ENCODE results near the gene AMELX.

Gene AMELX

DNA sequence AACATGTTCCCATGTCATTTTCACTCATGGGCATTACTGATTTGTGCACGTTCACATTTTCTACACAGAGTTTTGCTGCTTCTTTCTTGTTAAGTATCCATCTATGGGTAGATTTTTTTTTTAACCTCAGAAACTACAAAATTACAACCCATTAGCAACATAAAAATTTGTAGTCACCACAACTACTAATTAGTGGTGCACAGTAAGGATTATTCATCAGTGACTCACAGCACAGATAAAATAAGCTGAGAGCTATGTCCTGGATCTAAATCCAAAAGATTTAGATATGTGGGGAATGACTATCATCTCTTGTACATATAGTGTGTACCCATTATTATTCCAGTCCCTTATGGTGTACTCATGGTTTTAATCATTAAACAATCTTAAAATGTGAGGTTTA is 19.7 kb upstream of the AMELX start:
- TF ChIP-seq FOXM1 (IDR thresholded peaks at IDR 0.05; ENCODE audit: borderline replicate concordance, low read depth) = no peak

DNA sequence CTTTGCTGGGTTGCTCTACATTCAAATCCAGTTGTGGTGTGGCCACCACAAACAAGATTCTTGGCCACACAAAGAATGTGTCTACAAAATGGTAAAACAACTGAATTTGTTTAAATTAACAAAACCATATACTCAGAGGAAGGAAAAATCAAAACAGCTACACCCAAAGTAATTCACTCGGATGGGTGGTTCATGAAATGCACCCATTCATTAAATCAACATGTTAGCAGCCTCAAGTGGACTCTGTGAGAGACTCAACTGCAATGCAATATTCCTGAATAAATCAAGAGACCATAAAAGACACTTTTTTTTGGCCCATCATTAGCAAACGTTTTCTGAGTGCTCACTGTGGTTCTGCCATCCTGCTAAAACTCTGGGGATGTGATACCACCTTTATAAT is 11.2 kb upstream of the AMELX start:
- TF ChIP-seq YY1 (IDR thresholded peaks at IDR 0.05; ENCODE audit: low read depth) (no peak), TAF1 (IDR thresholded peaks at IDR 0.05; ENCODE audit: low read depth) (no peak), USF1 (IDR thresholded peaks at IDR 0.05) (no peak), CREB1 (IDR thresholded peaks at IDR 0.05; ENCODE audit: low read depth) (no peak), NFIC (IDR thresholded peaks at IDR 0.05) (no peak), TEAD4 (IDR thresholded peaks at IDR 0.05) (no peak), EGR1 (IDR thresholded peaks at IDR 0.05) (no peak)

GRCh38 chrX:11285651-11286050 is 7.6 kb upstream of the AMELX start:
- TF ChIP-seq, protein P1, sequence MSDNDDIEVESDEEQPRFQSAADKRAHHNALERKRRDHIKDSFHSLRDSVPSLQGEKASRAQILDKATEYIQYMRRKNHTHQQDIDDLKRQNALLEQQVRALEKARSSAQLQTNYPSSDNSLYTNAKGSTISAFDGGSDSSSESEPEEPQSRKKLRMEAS (IDR thresholded peaks at IDR 0.05) = no peak
- no peak for TF ChIP-seq TEAD4 (IDR thresholded peaks at IDR 0.05)
- TF ChIP-seq EGR1 (IDR thresholded peaks at IDR 0.05) = no peak
- TF ChIP-seq REST (IDR thresholded peaks at IDR 0.05; ENCODE audit: low read depth) = no peak
- TF ChIP-seq USF1 (IDR thresholded peaks at IDR 0.05) = no peak
- no peak for TF ChIP-seq TCF12 (IDR thresholded peaks at IDR 0.05; ENCODE audit: low read depth)
- TF ChIP-seq ZBTB7A (IDR thresholded peaks at IDR 0.05; ENCODE audit: low read depth) = no peak
- no peak for TF ChIP-seq YY1 (IDR thresholded peaks at IDR 0.05; ENCODE audit: low read depth)
- no peak for TF ChIP-seq RAD21 (IDR thresholded peaks at IDR 0.05; ENCODE audit: low read depth)

DNA sequence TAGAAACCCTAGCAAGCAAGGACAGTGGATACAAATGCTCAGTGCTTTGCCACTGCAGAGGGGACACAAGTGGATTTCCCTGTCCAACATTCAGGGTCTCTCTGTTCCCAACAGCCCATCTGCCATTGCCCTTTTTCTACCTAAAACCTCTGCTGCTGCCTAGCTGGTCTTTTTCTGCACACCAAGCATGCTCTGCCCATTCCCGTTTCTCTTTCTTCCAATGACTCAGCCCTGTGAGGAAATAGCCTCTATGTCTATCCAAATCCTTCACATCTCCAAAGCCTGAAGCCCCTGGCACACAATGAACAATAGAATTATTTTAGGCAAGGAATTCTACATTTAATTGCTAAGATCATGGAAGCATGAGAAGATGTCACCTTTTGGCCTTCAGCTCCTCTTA is 5.7 kb upstream of the AMELX start:
- TF ChIP-seq EP300 (IDR thresholded peaks at IDR 0.05; ENCODE audit: borderline replicate concordance) (no peak), FOXM1 (IDR thresholded peaks at IDR 0.05; ENCODE audit: borderline replicate concordance, low read depth) (no peak), NFIC (IDR thresholded peaks at IDR 0.05) (no peak)

GRCh38 chrX:11290416-11291102 is 2.7 kb upstream of the AMELX start:
- TF ChIP-seq EGR1 (IDR thresholded peaks at IDR 0.05) (no peak), EP300 (IDR thresholded peaks at IDR 0.05; ENCODE audit: borderline replicate concordance) (no peak), RAD21 (IDR thresholded peaks at IDR 0.05; ENCODE audit: low read depth) (no peak), NFIC (IDR thresholded peaks at IDR 0.05) (no peak), YY1 (IDR thresholded peaks at IDR 0.05; ENCODE audit: low read depth) (no peak), USF1 (IDR thresholded peaks at IDR 0.05) (no peak), REST (IDR thresholded peaks at IDR 0.05; ENCODE audit: low read depth) (no peak), FOXM1 (IDR thresholded peaks at IDR 0.05; ENCODE audit: borderline replicate concordance, low read depth) (no peak), ZBTB7A (IDR thresholded peaks at IDR 0.05; ENCODE audit: low read depth) (no peak), CREB1 (IDR thresholded peaks at IDR 0.05; ENCODE audit: low read depth) (no peak), CEBPB (IDR thresholded peaks at IDR 0.05) (no peak), TEAD4 (IDR thresholded peaks at IDR 0.05) (no peak), TCF12 (IDR thresholded peaks at IDR 0.05; ENCODE audit: low read depth) (no peak), TAF1 (IDR thresholded peaks at IDR 0.05; ENCODE audit: low read depth) (no peak)
- TF ChIP-seq, protein P1 (IDR thresholded peaks at IDR 0.05) = no peak

GRCh38 chrX:11296051-11296450 is 2.8 kb downstream of the AMELX start:
- TF ChIP-seq FOXM1 (IDR thresholded peaks at IDR 0.05; ENCODE audit: borderline replicate concordance, low read depth) = no peak
- TF ChIP-seq ZBTB7A (IDR thresholded peaks at IDR 0.05; ENCODE audit: low read depth) = no peak
- TF ChIP-seq CEBPB (IDR thresholded peaks at IDR 0.05) = no peak
- no peak for TF ChIP-seq CREB1 (IDR thresholded peaks at IDR 0.05; ENCODE audit: low read depth)
- TF ChIP-seq, protein P1 (IDR thresholded peaks at IDR 0.05) = no peak

All from Ishikawa (cell line).